Measurements from ENCODE around the gene CYP4Z1. TPM values are rescaled to one million over a fixed set of nuclear protein-coding genes. Genes with fewer than 3 reads are reported as not detected.
"Not testable (repeated sequence)": the region's sequence is repeated elsewhere in the genome, so short reads cannot be mapped to it uniquely, and the experiment has no call there.

The CYP4Z1 gene
- total and polyA plus RNA-seq, 4 donors = 1.1 to 2.5 (median 1.9) TPM

DNA sequence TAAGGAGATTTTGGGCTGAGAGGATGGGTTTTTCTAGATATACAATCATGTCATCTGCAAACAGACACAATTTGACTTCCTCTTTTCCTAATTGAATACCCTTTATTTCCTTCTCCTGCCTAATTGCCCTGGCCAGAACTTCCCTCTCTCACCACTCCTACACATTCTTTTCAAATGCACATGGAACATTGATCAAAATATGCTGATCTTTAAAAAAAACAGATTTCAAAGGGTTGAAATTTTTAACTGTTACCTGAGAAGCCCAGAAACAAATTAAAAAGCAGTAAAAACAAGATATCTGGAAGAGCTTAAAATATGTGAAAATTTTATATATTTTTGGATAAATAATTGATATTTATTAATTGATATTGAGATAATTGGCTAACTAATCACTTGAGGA, 57.8 kb downstream of the CYP4Z1 start:
- H3K36me3 ChIP-seq (ENCODE audit: control insufficient read depth, insufficient read depth, low read length); H3K4me1 ChIP-seq (ENCODE audit: control insufficient read depth, insufficient read depth, low read length); H3K9me3 ChIP-seq (ENCODE audit: control insufficient read depth, insufficient read depth, low read length); H3K27ac ChIP-seq (ENCODE audit: low read depth, low read length); H3K4me3 ChIP-seq (ENCODE audit: low read depth, low read length); H3K27me3 ChIP-seq (ENCODE audit: control insufficient read depth, insufficient read depth, low read length); DNase-seq (ENCODE audit: low read depth in 4 of 6, low spot score in 6 of 6): not testable (repeated sequence)

DNA sequence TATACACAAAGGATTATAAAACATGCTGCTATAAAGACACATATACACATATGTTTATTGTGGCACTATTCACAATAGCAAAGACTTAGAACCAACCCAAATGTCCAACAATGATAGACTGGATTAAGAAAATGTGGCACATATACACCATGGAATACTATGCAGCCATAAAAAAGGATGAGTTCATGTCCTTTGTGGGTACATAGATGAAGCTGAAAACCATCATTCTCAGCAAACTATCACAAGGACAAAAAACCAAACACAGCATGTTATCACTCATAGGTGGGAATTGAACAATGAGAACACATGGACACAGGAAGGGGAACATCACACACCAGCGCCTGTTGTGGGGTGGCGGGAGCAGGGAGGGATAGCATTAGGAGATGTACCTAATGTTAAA, 60.0 kb downstream of the CYP4Z1 start:
- not testable (repeated sequence) for DNase-seq (ENCODE audit: low read depth in 4 of 6, low spot score in 6 of 6); H3K4me1 ChIP-seq (ENCODE audit: control insufficient read depth, insufficient read depth, low read length); H3K27me3 ChIP-seq (ENCODE audit: control insufficient read depth, insufficient read depth, low read length); H3K27ac ChIP-seq (ENCODE audit: low read depth, low read length); H3K9me3 ChIP-seq (ENCODE audit: control insufficient read depth, insufficient read depth, low read length); H3K36me3 ChIP-seq (ENCODE audit: control insufficient read depth, insufficient read depth, low read length); H3K4me3 ChIP-seq (ENCODE audit: low read depth, low read length)
- 80% methylated on average over 1 of the region's 2 CpGs for WGBS (ENCODE audit: insufficient coverage)

DNA sequence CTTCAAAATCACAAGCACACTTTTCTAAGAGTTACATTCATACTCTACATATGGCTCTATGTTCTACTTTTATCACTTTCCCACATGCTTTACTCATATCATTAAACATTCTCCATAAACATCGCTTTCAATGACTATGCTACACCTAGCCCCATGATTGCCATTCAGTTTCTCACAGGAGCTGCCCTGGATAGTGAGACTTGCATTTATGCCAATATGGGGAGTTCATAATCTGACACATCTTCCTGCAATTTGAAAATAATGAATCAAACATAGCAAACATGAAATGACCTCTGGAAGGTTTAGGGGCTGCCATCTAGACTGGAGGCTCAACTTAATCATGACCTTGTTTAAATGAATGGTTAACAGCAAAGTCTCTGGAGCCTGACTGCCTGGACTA, 61.2 kb downstream of the CYP4Z1 start:
- H3K4me3 ChIP-seq (ENCODE audit: low read depth, low read length) = no peak overlapping the region
- no peaks in the 10 kb centered on the region for H3K4me1 ChIP-seq (ENCODE audit: control insufficient read depth, insufficient read depth, low read length)
- no peak overlapping the region for H3K27ac ChIP-seq (ENCODE audit: low read depth, low read length)
- no peaks in the 10 kb centered on the region for H3K36me3 ChIP-seq (ENCODE audit: control insufficient read depth, insufficient read depth, low read length)
- no peaks in the 10 kb centered on the region for H3K27me3 ChIP-seq (ENCODE audit: control insufficient read depth, insufficient read depth, low read length)
- DNase-seq (ENCODE audit: low read depth in 4 of 6, low spot score in 6 of 6) = no peak
- H3K9me3 ChIP-seq (ENCODE audit: control insufficient read depth, insufficient read depth, low read length) = no peaks in the 10 kb centered on the region
- WGBS (ENCODE audit: insufficient coverage) = no CpG with 5 or more reads among the region's 1 CpG

DNA sequence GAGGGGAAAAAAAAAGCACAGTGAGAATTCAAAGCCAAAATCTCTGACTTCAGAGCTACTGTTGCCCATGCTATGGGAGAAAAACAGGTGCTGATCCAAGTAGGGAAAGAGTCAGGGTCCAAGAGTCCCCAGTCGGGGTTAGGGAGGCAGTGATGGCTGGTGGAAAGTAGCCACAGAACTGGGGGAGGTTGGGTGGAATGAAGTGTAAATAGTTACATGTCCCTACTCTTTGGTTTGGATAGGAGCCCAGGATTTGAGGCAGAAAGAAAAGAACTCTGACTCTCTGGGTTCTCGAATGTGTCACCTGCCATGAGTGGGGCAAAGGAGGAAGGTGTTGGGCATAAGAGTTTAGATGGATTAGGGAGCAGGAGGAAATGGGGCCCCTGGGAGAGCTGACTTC, 61.8 kb downstream of the CYP4Z1 start:
- H3K9me3 ChIP-seq (ENCODE audit: control insufficient read depth, insufficient read depth, low read length); H3K4me3 ChIP-seq (ENCODE audit: low read depth, low read length); H3K27ac ChIP-seq (ENCODE audit: low read depth, low read length); H3K36me3 ChIP-seq (ENCODE audit: control insufficient read depth, insufficient read depth, low read length); DNase-seq (ENCODE audit: low read depth in 4 of 6, low spot score in 6 of 6); H3K27me3 ChIP-seq (ENCODE audit: control insufficient read depth, insufficient read depth, low read length); H3K4me1 ChIP-seq (ENCODE audit: control insufficient read depth, insufficient read depth, low read length): not testable (repeated sequence)
- WGBS (ENCODE audit: insufficient coverage) = 77% methylated on average over 2 of the region's 2 CpGs

DNA sequence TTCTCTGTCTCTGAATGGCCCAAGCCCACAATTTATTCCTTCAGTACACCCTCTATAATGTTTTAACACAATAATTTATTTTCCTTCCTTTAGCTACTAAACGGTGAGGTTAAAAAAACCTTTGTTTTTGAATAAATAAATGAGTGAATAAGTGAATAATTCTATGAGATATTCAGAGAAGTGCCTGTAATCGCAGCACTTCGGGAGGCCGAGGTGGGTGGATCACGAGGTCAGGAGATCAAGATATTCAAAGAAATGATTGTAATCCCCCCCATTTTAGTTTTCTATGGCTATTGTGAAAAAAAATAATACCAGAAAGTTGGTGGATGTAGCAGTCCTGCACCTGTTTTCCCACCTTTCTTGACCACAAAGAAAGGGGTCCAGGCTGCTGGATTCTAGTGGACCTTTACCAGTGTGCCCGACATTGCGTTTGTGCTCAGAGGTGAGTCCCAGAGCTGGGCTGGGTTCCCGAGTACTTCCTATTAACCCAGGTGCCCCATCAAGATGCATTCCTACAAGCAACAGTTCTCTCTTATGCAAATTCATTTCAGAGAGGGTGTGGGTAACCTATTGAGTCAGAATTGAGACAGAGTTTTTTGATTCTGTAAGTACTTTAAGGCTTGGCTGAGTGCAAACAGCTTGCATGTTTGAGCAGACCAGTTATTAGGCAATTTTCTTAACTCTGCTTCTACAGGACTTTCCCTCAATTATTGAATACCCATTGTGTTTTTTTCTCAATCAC, 62.6 kb downstream of the CYP4Z1 start:
- H3K4me1 ChIP-seq (ENCODE audit: control insufficient read depth, insufficient read depth, low read length); DNase-seq (ENCODE audit: low read depth in 4 of 6, low spot score in 6 of 6); H3K36me3 ChIP-seq (ENCODE audit: control insufficient read depth, insufficient read depth, low read length); H3K4me3 ChIP-seq (ENCODE audit: low read depth, low read length); H3K9me3 ChIP-seq (ENCODE audit: control insufficient read depth, insufficient read depth, low read length); H3K27ac ChIP-seq (ENCODE audit: low read depth, low read length); H3K27me3 ChIP-seq (ENCODE audit: control insufficient read depth, insufficient read depth, low read length): not testable (repeated sequence)
- 80% methylated on average over 1 of the region's 8 CpGs for WGBS (ENCODE audit: insufficient coverage)

DNA sequence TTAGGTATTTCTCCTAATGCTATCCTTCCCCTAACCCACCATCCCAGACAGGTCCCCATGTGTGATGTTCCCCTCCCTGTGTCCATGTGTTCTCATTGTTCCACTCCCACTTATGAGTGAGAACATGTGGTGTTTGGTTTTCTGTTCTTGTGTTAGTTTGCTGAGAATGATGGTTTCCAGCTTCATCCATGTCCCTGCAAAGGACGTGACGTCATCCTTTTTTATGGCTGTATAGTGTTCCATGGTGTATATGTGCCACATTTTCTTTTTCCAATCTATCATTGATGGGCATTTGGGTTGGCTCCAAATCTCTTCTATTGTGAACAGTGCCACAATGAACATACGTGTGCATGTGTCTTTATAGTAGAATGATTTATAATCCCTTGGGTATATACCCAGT, 65.6 kb downstream of the CYP4Z1 start:
- H3K27ac ChIP-seq (ENCODE audit: low read depth, low read length) = not testable (repeated sequence)
- no CpG with 5 or more reads among the region's 3 CpGs for WGBS (ENCODE audit: insufficient coverage)

DNA sequence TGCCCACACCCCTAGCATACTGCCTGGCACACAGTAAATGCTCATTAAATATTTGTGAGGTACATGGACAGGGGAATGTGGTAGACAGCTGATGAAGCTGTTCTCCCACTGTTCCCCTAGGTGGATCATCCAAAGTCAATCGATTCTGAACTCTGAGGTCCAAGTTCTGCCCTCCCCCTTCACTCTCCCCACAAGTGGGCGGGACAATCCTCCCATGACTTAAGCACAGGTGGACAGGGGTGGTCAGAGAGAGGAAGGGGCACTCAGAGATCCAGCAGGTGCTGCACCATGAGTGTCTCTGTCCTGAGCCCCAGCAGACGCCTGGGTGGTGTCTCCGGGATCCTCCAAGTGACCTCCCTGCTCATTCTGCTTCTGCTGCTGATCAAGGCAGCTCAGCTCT, 70.2 kb downstream of the CYP4Z1 start, which contains the start of gene CYP4A22:
Gene CYP4A22, plus strand, starts transcription at position 244 of the 400 bp plus-strand sequence. Its CDS starts 45 bp downstream, at position 289.
- DNase-seq (ENCODE audit: low read depth in 4 of 6, low spot score in 6 of 6) = no peak
- H3K4me1 ChIP-seq (ENCODE audit: control insufficient read depth, insufficient read depth, low read length) = no peaks in the 10 kb centered on the region
- no peaks in the 10 kb centered on the region for H3K27me3 ChIP-seq (ENCODE audit: control insufficient read depth, insufficient read depth, low read length)
- no peaks in the 10 kb centered on the region for H3K9me3 ChIP-seq (ENCODE audit: control insufficient read depth, insufficient read depth, low read length)
- no peak within 1 kb of the TSS for H3K27ac ChIP-seq (ENCODE audit: low read depth, low read length)
- WGBS (ENCODE audit: insufficient coverage) = 86% methylated on average over 3 of the region's 4 CpGs
- H3K4me3 ChIP-seq (ENCODE audit: low read depth, low read length) = no peak within 1 kb of the TSS
- no peaks in the 10 kb centered on the region for H3K36me3 ChIP-seq (ENCODE audit: control insufficient read depth, insufficient read depth, low read length)

More for the DNA sequence above, 65.6 kb downstream of the CYP4Z1 start:
- H3K27me3 ChIP-seq (ENCODE audit: control insufficient read depth, insufficient read depth, low read length); DNase-seq (ENCODE audit: low read depth in 4 of 6, low spot score in 6 of 6); H3K4me3 ChIP-seq (ENCODE audit: low read depth, low read length); H3K9me3 ChIP-seq (ENCODE audit: control insufficient read depth, insufficient read depth, low read length); H3K4me1 ChIP-seq (ENCODE audit: control insufficient read depth, insufficient read depth, low read length); H3K36me3 ChIP-seq (ENCODE audit: control insufficient read depth, insufficient read depth, low read length): not testable (repeated sequence)

DNA sequence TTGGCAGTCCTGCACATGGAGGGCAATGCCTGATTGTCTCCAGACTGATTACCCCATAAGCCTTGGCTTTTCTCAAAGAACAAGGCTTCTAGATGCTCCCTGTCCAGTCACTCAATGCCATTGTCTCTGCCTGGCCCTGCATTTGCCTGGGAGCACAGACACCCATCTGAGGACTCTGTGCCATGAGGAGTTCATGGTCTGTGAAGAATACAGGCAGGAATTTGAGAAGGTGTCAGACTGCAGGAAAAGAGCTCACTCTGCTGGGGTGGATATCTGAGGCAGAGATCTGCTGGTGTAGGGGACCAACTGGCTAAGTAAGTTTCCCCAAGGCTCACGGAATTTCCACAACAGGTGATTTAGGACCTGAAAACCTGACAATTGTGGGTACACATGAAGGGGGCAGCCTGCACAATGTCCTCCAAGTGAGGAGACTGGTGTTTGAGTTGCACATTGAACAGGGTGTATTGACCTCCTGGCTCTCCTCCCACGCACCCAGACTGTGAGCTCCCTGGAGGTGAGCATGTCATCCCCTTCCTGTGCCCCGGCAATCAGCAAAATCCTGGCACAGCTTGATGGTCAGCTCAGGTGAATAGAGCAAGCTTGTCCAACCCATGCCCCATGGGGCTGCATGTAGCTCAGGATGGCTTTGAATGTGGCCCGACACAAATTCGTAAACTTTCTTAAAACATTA, 71.0 kb downstream of the CYP4Z1 start:
- no peak overlapping the region for H3K27ac ChIP-seq (ENCODE audit: low read depth, low read length)
- no peaks in the 10 kb centered on the region for H3K9me3 ChIP-seq (ENCODE audit: control insufficient read depth, insufficient read depth, low read length)
- H3K4me3 ChIP-seq (ENCODE audit: low read depth, low read length) = no peak overlapping the region
- 89% methylated on average over 4 of the region's 5 CpGs for WGBS (ENCODE audit: insufficient coverage)
- no peaks in the 10 kb centered on the region for H3K36me3 ChIP-seq (ENCODE audit: control insufficient read depth, insufficient read depth, low read length)
- H3K27me3 ChIP-seq (ENCODE audit: control insufficient read depth, insufficient read depth, low read length) = no peaks in the 10 kb centered on the region
- no peak for DNase-seq (ENCODE audit: low read depth in 4 of 6, low spot score in 6 of 6)
- no peaks in the 10 kb centered on the region for H3K4me1 ChIP-seq (ENCODE audit: control insufficient read depth, insufficient read depth, low read length)

DNA sequence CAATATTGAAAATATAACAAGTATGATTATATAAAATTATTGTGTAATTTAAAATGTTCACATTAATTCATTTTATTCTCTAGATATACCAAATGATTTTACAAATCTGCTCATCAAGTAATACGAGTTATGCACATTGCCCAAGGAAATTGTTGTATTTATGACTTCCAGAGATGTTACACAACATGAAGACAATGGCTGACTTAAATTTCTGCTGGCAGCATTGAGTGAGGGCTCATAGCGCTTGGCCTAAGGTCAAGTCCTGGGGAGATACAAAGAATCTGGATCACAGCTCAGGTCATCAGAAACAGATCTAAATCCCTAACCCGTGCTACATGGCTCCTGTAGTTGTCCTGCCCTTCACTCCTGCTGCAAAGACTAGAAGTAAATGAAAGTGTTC, 73.3 kb downstream of the CYP4Z1 start:
- H3K27ac ChIP-seq (ENCODE audit: low read depth, low read length); H3K4me1 ChIP-seq (ENCODE audit: control insufficient read depth, insufficient read depth, low read length); H3K9me3 ChIP-seq (ENCODE audit: control insufficient read depth, insufficient read depth, low read length); H3K4me3 ChIP-seq (ENCODE audit: low read depth, low read length); DNase-seq (ENCODE audit: low read depth in 4 of 6, low spot score in 6 of 6); H3K36me3 ChIP-seq (ENCODE audit: control insufficient read depth, insufficient read depth, low read length); H3K27me3 ChIP-seq (ENCODE audit: control insufficient read depth, insufficient read depth, low read length): not testable (repeated sequence)
- WGBS (ENCODE audit: insufficient coverage) = 88% methylated on average over 1 of the region's 3 CpGs

DNA sequence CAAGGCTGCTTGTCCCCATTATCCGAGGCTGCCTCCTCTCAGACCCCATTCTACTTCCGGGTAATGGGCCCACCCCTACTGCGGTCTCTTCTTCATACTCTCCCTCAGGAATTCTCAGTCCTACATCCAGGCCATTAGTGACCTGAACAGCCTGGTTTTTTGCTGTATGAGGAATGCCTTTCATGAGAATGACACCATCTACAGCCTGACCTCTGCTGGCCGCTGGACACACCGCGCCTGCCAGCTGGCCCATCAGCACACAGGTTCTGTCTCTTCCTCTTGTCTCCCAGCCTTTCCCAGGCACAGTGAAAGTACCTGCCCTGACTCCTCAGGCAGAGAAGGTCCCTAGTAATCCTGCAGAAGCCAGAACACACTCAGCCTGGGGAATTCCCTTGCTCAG, 76.6 kb downstream of the CYP4Z1 start:
- DNase-seq (ENCODE audit: low read depth in 4 of 6, low spot score in 6 of 6); H3K27me3 ChIP-seq (ENCODE audit: control insufficient read depth, insufficient read depth, low read length); H3K4me3 ChIP-seq (ENCODE audit: low read depth, low read length); H3K4me1 ChIP-seq (ENCODE audit: control insufficient read depth, insufficient read depth, low read length); H3K27ac ChIP-seq (ENCODE audit: low read depth, low read length); H3K36me3 ChIP-seq (ENCODE audit: control insufficient read depth, insufficient read depth, low read length); H3K9me3 ChIP-seq (ENCODE audit: control insufficient read depth, insufficient read depth, low read length): not testable (repeated sequence)
- WGBS (ENCODE audit: insufficient coverage) = 58% methylated on average over 6 of the region's 6 CpGs

Data from spinal cord (tissue), 10 donors.